GM04504 (cell line): ENCODE data around the gene ABCC4.
A peak's percentile ranks its signal among the peaks of the same experiment; 100 is the strongest.
"Not testable (repeated sequence)": the region's sequence is repeated elsewhere in the genome, so short reads cannot be mapped to it uniquely, and the experiment has no call there.

Experiments
- DNase-seq: peaks from one replicate; pipeline ENCODE4 v3.0.0-alpha.2; 2012; ENCODE audit warnings: low read depth

Gene ABCC4

DNA sequence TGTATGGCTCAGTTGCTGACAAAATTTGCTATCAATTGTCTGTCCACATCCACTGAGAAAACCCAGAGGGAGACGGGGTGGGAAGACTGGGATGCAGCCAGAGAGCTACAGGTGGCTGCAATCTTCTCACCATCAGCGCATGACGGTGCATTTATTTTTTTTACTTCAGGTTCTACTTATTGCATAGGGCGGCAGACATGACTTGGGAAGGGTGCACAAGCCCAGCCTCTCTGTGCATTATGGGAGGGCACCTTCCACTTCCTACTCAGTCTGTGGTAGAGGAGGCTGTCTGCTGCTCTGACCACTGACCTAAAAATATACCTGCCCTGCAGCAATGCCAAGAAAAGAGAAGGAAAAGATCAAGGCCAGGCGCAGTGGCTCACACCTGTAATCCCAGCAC, 73.1 kb downstream of the ABCC4 start:
- no peak for DNase-seq

GRCh38 chr13:95226932-95227695, 74.1 kb downstream of the ABCC4 start:
- DNase-seq = no peak

GRCh38 chr13:95226476-95226875, 74.8 kb downstream of the ABCC4 start:
- DNase-seq = no peak

- DNase-seq = no peak
Observed at GRCh38 chr13:95226050-95226449, 75.2 kb downstream of the ABCC4 start.

DNA sequence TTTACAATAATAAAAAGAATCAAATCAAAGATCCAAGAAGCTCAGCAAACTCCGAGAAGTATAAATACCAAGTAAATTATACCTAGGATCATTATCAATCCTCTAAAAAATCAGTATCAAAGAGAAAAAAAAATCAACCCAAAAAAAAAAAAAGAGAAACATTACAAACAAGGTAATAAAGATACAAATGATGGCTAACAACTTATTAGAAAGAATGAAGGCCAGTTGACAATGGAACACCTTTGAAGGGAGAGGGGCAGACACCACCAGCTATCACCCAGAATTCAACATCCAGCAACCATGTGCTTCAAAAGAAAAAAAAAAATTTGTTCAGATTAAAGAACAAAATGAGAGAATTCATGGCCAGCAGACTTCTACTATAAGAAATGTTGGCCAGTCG, 77.2 kb downstream of the ABCC4 start:
- DNase-seq = no peak

- no peak for DNase-seq
Observed at GRCh38 chr13:95222733-95223018, 78.6 kb downstream of the ABCC4 start.

DNA sequence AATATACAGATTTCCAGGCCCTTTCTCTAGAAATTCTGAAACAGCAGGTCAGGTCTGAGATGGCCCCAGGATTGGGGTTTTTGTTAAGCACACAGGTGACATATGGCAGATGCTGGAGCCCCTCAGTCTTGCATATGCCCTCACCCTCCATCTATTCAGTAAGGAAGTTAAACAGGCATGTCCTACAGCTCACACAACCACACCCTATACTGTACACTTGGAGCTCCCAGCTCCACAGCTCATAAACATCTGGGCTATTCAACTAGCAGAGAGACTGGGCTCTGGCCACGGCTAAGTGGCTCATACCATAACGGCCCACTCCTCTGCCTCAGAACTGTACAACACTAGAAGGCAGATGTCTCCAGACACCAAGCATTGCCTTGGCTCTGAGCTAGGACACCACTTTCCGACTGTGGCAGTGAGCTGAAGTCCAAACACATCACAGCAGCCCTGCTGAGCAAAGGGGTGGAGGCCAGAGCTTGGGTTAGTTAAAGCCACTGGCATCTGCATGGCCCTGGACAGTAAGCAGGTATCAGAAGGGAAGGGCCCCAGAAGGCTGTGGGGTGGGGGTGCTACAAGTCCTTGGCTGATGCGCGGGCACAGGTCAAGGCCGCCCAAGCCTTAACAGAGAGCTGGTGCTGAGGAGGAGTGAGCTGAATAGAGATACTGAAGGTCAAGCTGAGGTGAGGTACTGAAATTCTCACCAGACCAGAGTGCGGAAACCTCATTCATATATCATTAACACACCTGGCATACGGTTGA, 79.1 kb downstream of the ABCC4 start:
- DNase-seq = no peak

DNA sequence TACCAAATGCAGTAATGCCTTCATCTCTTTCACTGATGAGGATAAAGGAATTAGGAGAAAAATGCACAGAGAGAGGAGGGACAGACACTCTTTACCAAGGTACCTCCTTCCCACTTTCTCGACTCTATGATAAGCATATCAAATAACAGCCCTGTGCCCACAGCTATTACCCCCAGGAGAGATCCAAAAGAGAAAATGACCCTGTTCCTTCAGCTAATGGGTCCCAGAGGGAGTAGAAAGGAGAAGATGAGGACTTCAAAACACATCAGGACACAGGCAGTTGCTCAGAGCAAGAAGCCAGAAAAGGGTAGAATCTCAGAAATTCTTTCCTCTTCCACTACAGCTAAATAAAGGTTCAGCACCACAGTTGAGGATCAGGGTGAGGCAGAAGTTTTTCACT, 80.6 kb downstream of the ABCC4 start:
- DNase-seq = no peak

DNA sequence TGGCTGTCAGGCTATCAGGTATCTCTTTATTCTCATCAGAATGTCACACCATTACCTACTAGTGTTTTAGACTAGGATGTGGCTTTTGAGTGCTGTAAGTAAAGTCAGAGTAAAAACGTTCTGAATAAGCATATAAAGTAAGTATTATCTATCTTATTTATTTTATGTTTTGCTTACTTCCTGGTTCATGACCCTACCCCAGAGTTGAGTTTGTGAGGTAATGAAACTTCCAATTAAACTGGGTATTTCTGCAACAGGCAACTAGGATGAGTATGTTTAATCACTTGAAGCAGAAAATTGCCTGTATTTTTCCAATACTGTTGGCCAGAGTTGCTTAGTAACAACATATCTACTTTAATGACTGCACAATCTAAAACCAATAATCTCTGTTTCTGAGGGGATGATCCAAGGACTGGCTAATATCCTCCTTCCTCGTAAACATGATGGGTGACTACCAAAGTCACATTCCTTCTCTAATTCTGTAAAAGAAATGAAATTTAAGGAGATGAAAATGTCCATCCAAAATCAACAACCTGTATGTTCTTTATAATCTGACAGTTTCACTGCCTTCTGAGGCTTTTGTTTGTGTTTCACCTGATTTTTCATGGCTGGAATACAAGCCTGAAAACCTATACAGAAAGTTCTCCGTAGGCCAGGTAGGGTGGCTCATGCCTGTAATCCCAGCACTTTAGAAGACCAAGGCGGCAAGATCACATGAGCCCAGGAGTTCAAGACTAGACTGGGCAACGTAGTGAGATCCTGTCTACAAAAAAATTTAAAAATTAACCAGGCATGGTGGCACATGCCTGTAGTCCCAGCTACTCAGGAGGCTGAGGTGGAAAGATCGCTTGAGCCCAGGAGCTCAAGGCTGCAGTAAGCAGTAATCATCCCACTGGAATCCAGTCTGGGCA, 83.1 kb downstream of the ABCC4 start:
- DNase-seq = no peak

GRCh38 chr13:95216182-95216581, 85.1 kb downstream of the ABCC4 start:
- no peak for DNase-seq

GRCh38 chr13:95212983-95213850, 88.0 kb downstream of the ABCC4 start:
- no peak for DNase-seq

- DNase-seq = no peak
Observed at GRCh38 chr13:95209109-95209508, 92.1 kb downstream of the ABCC4 start.

DNA sequence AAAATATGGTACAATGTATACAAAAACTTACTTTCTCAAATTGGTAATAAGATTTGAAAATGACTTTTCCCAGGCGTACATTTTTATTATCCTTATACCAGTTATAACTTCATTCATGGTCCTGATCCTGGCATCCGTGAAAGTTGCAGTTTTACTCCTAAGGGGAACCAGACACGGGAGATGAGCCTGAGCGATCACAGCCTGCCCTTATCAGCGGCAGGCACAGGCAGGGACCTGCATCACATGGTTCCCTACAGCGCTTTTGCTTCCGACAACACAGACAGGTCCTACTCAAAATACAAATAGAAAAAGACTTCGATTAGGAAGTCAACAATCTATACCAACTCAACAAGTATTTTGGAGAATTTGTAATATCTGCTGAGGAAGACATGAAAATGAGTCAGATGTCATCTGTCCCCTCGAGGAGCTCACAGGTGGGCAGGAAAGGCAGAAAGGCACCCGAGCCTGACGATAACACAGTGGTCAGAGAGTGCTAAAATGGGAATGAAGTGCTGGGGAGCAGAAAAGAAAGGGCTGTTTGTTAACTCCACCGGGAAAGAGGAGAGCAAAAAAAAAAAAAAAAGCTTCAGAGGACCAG, 93.4 kb downstream of the ABCC4 start:
- DNase-seq = no peak

GRCh38 chr13:95206116-95206515, 95.1 kb downstream of the ABCC4 start:
- DNase-seq = no peak

DNA sequence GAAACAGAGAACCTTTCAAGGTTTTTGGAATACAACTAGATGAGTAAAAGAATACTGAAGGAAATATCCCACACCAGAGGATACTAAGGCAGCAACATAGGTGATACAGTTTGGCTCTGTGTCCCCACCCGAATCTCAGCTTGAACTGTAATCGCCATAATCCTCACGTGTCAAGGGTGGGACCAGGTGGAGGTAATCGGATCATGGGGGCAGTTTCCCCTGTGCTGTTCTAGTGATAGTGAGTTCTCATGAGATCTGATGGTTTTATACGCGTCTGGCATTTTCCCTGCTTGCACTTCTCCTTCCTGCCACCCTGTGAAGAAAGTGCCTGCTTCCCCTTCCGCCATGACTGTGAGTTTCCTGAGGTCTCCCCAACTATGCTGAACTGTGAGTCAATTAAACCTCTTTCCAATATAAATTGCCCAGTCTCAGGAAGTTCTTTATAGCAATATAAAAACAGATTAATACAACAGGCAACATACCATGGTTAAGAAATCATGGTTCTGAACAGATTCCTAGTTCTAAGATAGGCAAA, 97.0 kb downstream of the ABCC4 start:
- no peak for DNase-seq

DNA sequence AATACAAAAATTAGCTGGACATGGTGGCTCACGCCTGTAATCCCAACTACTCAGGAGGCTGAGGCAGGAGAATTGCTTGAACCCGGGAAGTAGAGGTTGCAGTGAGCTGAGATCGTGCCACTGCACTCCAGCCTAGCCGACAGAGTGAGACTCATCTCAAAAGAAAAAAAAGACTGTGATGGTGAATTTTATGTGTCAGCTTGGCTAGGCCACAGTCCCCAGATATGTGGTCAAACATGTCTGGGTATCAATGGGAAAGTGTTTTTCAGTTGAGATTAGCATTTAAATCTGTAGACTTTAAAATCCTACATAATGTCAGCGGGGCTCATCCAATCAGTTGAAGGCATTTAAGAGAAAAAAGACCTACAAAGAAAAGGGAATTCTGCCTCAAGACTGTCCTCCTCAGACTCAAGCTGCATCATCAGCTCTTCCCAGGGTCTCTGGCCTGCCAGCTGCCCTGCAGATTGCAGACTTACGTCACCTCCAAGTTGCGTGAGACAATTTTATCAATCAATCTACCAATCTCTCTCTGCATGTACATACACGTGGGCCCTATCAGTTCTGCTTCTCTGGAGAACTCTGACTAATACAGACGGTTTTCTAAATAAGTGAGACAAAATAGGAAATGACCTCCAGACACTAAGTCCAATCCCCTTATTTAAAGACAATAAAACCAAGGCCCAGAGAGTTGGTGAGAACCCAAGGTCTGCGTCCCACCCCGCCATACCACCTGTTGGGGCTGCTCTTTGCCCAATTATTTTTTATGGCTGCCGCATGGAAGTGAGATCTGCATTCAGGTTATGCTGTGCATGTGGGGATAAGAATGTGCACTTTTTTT, 99.2 kb downstream of the ABCC4 start:
- DNase-seq = peak; percentile 15

DNA sequence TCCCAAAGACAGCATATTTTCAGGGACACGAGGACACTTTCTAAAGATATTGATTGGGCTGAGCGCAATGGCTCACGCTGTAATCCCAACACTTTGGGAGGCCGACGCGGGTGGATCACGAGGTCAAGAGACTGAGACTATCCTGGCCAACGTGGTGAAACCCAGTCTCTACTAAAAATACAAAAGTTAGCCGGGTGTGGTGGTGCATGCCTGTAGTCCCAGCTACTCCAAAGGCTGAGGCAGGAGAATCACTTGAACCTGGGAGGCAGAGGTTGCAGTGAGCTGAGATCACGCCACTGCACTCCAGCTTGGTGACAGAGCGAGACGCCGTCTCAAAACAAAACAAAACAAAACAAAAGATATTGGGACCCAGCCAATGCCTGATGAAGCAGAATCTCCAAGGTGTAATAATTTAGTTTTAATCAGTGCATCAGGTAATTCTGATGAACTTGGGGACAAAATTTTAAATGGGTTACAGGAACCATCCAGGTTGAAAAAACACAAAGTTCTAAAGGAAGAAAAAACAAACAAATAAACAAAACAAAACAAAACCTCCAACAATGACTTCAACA, 100.8 kb downstream of the ABCC4 start:
- DNase-seq = not testable (repeated sequence)

GRCh38 chr13:95199896-95200295, 101.4 kb downstream of the ABCC4 start:
- no peak for DNase-seq

GRCh38 chr13:95198606-95199005, 102.6 kb downstream of the ABCC4 start:
- not testable (repeated sequence) for DNase-seq

DNA sequence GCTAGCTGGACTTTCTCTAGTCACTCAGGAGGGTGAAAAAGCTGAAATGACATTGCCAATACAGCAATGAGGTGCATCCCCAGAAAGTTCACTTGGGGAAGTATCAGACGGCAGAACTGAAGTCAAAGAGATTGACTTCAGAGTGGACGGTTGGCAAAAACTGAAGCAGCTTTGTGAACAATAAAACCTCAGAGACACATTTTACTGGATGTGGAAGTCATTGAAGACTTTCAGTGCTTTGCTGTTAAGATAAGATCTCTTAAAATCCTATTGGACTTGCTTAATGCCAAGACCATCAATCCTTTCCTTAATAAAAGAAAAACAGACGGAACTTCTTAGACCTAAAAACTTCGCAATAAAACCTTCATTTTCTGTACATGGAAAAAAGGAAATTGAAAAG, 103.7 kb downstream of the ABCC4 start:
- no peak for DNase-seq
